PFSK-1 (cell line): ENCODE results near the gene FKBP1B.

ENCODE experiments used
- POLR2AphosphoS5 ChIP-seq: IDR thresholded peaks from 2 replicates; pipeline ENCODE4 v1.6.1; 2012; ENCODE audit warnings: low read depth, mild to moderate bottlenecking, control low read depth, low read length, moderate library complexity
- REST ChIP-seq, 2 experiments: IDR thresholded peaks; 2 replicates each; pipeline versions ENCODE4 v1.6.1 to v1.8.0; 2011 to 2012; ENCODE audit warnings: low read depth in 2 of 2, low read length in 2 of 2, control low read depth in 1 of 2, inconsistent platforms in 1 of 2, mild to moderate bottlenecking in 1 of 2, moderate library complexity in 1 of 2; ENCODE audit not compliant: insufficient read depth in 1 of 2
- SIN3A ChIP-seq: IDR thresholded peaks from 2 replicates; pipeline ENCODE4 v1.6.1; 2012; ENCODE audit warnings: mild to moderate bottlenecking, low read length, moderate library complexity, borderline replicate concordance; ENCODE audit not compliant: insufficient read depth

- no peak for TF ChIP-seq POLR2AphosphoS5
- TF ChIP-seq SIN3A, result no peak
- no peak for TF ChIP-seq REST (IDR thresholded peaks at IDR 0.05; ENCODE audit: insufficient read depth in 1 of 2, low read depth in 2 of 2, low read length in 2 of 2)
Observed at GRCh38 chr2:24022975-24023575, 26.5 kb upstream of the FKBP1B start.
